Lower leg skin (tissue), 3 donors: ENCODE measurements around the gene ARHGAP27.

Experiments
- POLR2A ChIP-seq, 2 donors: fragments of 450-650 bp; IDR thresholded peaks; one replicate each; pipeline ENCODE4 v1.6.1; 2016 to 2017; ENCODE audit warnings: antibody characterized with exemption in 2 of 2, mild to moderate bottlenecking in 1 of 2, moderate library complexity in 1 of 2
- TF ChIP-seq, protein P1 (sequence below), 3 donors: fragments of 450-650 bp; IDR thresholded peaks; one replicate each; pipeline ENCODE4 v1.5.1; 2016; ENCODE audit warnings: antibody characterized with exemption in 3 of 3, mild to moderate bottlenecking in 3 of 3, moderate library complexity in 2 of 3

DNA sequence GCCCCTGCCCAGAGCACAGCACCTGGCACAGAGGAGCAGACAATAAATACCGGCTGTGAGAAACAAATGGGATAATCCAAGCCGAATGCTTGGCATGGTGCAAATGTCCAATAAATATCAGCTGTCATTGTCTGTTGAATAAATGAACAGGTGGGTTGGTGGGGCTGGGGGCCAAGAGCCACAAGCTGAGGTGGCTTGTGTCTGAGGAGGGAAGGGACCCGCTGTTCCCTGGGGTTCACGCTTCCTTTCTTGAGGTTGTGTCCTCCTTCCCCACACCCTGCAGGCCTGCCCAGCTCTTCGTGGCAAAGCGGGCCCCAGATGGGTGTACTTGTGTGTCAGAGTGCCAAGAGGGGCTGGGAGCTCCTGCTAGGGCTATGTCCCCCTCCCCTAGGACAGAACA lies 38.6 kb downstream of the ARHGAP27 start:
- TF ChIP-seq, protein P1, sequence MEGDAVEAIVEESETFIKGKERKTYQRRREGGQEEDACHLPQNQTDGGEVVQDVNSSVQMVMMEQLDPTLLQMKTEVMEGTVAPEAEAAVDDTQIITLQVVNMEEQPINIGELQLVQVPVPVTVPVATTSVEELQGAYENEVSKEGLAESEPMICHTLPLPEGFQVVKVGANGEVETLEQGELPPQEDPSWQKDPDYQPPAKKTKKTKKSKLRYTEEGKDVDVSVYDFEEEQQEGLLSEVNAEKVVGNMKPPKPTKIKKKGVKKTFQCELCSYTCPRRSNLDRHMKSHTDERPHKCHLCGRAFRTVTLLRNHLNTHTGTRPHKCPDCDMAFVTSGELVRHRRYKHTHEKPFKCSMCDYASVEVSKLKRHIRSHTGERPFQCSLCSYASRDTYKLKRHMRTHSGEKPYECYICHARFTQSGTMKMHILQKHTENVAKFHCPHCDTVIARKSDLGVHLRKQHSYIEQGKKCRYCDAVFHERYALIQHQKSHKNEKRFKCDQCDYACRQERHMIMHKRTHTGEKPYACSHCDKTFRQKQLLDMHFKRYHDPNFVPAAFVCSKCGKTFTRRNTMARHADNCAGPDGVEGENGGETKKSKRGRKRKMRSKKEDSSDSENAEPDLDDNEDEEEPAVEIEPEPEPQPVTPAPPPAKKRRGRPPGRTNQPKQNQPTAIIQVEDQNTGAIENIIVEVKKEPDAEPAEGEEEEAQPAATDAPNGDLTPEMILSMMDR (IDR thresholded peaks at IDR 0.05), result no peak
- no peak for TF ChIP-seq POLR2A (IDR thresholded peaks at IDR 0.05)
